ENCODE measurements around the gene UBE2E2.

DNA sequence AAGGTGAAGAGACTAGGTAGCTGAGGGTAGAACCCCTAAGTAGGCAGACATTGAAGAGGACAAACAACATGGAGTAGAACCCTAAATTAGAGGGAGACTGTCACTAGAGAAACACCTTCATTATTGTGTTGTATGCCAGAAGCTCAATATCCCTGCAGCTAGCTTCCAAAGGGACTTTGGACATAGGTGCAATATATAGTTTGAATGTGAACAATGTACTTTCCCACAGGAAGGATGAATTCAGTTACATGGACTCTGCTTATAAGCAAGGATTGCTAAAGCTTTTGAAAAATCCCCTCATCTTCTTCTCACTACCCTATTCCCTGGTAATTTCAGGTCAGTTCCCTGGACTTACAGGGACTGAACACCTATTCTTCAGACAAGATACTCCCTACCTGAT lies 288.9 kb downstream of the UBE2E2 start:
- TF ChIP-seq, protein P1, sequence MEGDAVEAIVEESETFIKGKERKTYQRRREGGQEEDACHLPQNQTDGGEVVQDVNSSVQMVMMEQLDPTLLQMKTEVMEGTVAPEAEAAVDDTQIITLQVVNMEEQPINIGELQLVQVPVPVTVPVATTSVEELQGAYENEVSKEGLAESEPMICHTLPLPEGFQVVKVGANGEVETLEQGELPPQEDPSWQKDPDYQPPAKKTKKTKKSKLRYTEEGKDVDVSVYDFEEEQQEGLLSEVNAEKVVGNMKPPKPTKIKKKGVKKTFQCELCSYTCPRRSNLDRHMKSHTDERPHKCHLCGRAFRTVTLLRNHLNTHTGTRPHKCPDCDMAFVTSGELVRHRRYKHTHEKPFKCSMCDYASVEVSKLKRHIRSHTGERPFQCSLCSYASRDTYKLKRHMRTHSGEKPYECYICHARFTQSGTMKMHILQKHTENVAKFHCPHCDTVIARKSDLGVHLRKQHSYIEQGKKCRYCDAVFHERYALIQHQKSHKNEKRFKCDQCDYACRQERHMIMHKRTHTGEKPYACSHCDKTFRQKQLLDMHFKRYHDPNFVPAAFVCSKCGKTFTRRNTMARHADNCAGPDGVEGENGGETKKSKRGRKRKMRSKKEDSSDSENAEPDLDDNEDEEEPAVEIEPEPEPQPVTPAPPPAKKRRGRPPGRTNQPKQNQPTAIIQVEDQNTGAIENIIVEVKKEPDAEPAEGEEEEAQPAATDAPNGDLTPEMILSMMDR (IDR thresholded peaks at IDR 0.05; ENCODE audit: low read length): no peak
- no peak for TF ChIP-seq EZH2 (IDR thresholded peaks at IDR 0.05; ENCODE audit: borderline replicate concordance, low read length)
